Sigmoid colon (tissue), 4 donors: ENCODE data around the gene ZNF12.
"Not testable (repeated sequence)": the region's sequence is repeated elsewhere in the genome, so short reads cannot be mapped to it uniquely, and the experiment has no call there.

Experiments
- CTCF ChIP-seq, 4 experiments: fragments of 450-650 bp in 3 of 4; fragments of 200-600 bp in 1 of 4; IDR thresholded peaks; one replicate each; pipeline ENCODE4 v1.5.1; 2016 to 2019; ENCODE audit warnings: antibody characterized with exemption in 4 of 4, mild to moderate bottlenecking in 3 of 4, moderate library complexity in 2 of 4
- EP300 ChIP-seq, 4 donors: sonication (generic); formaldehyde crosslinking; IDR thresholded peaks; one replicate each; pipeline ENCODE4 v1.6.1; 2017; ENCODE audit warnings: antibody characterized with exemption in 4 of 4
- POLR2A ChIP-seq, 2 donors: fragments of 450-650 bp; IDR thresholded peaks; one replicate each; pipeline ENCODE4 v1.6.1; 2016; ENCODE audit warnings: antibody characterized with exemption in 2 of 2, mild to moderate bottlenecking in 2 of 2, moderate library complexity in 2 of 2
- POLR2AphosphoS5 ChIP-seq, 4 donors: sonication (generic); formaldehyde crosslinking; IDR thresholded peaks; one replicate each; pipeline ENCODE4 v1.6.1; 2017; ENCODE audit warnings: antibody characterized with exemption in 4 of 4

- TF ChIP-seq POLR2AphosphoS5, POLR2A, CTCF, EP300 (IDR thresholded peaks at IDR 0.05): not testable (repeated sequence)
Measured at GRCh38 chr7:6753964-6754363, 47.2 kb upstream of the ZNF12 start, which contains the start of gene RSPH10B2.
